Peyer's patch (tissue), 4 donors: ENCODE data around the gene TMBIM1.

Source experiments
- CTCF ChIP-seq, 6 experiments: fragments of 450-650 bp in 4 of 6; fragments of 200-600 bp in 2 of 6; sonication (generic) in 1 of 6; IDR thresholded peaks; one replicate each; pipeline ENCODE4 v1.5.1; 2017 to 2019; ENCODE audit warnings: antibody characterized with exemption in 6 of 6, mild to moderate bottlenecking in 3 of 6, moderate library complexity in 1 of 6
- POLR2A ChIP-seq, 2 donors: fragments of 450-650 bp; IDR thresholded peaks; one replicate each; pipeline ENCODE4 v1.5.1; 2017; ENCODE audit warnings: antibody characterized with exemption in 2 of 2, mild to moderate bottlenecking in 2 of 2, moderate library complexity in 2 of 2

DNA sequence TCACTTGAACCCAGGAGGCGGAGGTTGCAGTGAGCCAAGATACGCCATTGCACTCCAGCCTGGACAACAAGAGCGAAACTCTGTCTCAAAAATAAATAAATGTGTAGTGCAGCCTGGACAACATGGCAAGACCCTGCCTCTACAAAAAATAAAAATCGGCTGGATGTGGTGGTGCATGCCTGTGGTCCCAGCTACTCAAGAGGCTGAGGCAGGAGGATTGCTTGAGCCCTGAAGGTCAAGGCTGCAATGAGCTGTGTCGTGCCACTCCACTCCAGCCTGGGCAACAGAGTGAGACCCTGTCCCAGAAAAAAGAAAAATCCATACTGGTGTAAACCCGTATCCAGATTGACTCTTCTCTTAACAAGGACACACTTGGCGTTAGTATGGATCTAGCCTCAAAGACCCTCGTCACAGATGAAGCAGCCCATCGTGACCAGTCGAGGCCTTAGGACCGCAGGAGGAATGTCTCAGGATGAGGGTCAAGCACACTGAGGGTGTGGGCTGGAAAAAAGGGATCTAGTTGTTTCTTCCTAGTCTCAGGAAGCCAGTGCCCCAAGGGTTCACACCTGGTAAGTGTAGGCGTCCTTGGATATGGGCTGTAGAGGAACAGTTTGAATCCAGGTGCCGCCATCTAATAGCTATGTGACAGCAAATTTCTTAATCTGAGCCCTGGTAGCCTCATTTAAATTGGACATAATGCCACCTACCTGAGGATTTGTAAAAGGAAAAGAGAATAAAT lies 35.5 kb downstream of the TMBIM1 start:
- TF ChIP-seq POLR2A (IDR thresholded peaks at IDR 0.05) (no peak), CTCF (IDR thresholded peaks at IDR 0.05) (no peak)
